NCI-H1436 (cell line): ENCODE measurements around the gene RRAD.
A peak's percentile ranks its signal among the peaks of the same experiment; 100 is the strongest.

Experiments used
- DNase-seq: peaks from one replicate; lab custom pipeline; 2025; lab: John Stamatoyannopoulos, UW

Gene RRAD

DNA sequence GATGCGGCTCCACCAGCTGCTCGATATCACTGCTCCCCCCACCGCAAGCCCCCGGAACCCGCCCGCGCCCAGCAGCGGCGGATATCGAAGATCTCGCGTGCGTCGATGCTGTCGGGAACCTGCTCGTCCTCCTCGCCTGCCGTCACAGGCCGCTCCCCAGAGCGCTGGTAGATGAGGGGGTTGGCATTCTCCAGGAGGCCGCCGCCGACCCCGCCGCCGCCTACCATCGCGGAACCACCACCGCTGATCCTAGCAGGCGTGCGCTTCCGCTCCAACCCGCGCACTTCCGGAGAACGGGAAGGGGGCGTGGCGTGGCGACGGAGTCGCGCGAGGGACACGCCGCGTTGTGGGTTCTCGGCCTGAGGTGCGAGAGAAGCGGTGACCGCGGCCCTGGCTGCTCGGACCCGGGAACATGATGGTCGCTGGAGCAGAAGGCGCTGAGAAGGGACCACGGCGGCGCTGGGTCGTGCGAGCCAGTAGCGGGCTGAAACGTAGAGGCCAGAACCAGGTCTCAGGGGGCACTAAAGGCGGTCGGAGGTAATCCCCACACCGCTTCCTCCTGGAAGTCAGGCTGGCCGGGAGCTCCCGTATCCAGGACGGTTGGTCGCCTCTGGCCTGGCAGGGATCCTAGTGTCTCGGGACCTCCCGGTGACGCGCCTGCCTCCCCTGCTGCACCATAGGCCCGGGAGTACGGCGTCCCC lies 9.0 kb upstream of the RRAD start, which contains the start of gene CIAO2B:
Gene CIAO2B, minus strand, starts transcription at position 265 of the 701 bp plus-strand sequence. Its CDS starts 38 bp downstream, at position 227.
- DNase-seq, result peak; percentile 80

DNA sequence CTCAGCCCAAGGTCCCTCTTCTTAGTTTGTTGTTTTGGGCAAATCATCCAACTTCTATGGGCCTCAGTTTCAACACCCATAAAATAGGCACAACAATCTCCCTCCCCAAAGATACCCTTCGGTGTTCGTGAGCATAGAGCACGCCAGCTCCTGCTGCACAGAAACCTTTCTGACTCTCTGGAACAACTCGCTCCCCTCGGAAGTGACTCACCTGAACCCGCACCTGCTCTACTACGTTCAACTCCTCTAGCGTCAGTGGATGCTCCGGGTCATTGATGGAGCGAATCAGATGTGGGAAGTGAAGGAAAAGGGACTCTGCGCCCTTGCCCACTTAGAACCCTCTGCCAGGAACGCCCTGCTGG lies 8.4 kb upstream of the RRAD start:
- no peak for DNase-seq

GRCh38 chr16:66932076-66932475 lies 6.7 kb upstream of the RRAD start:
- DNase-seq, result no peak

DNA sequence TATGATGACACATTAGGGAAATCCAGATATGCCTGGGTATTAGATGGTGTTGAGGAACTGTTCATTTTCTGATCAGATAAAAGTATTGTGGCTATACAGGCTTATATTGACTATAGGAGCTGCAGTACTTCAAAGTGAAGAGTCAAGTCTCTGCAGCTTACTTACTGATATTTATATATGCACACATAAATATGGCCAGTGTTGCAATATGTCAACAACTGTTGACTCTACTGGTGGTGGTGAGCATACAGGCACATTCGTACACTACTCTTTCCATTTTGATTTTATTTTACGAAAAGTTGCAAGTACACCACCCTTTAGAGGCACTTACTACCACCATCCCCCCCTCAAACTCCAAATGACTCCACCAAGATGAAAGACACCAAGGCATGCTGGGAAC lies 6.3 kb upstream of the RRAD start:
- DNase-seq, result no peak

GRCh38 chr16:66930189-66930588 lies 4.9 kb upstream of the RRAD start:
- no peak for DNase-seq

- DNase-seq, result no peak
Measured at GRCh38 chr16:66928702-66929388, 3.5 kb upstream of the RRAD start.

- no peak for DNase-seq
Measured at GRCh38 chr16:66927918-66928649, 2.7 kb upstream of the RRAD start.

DNA sequence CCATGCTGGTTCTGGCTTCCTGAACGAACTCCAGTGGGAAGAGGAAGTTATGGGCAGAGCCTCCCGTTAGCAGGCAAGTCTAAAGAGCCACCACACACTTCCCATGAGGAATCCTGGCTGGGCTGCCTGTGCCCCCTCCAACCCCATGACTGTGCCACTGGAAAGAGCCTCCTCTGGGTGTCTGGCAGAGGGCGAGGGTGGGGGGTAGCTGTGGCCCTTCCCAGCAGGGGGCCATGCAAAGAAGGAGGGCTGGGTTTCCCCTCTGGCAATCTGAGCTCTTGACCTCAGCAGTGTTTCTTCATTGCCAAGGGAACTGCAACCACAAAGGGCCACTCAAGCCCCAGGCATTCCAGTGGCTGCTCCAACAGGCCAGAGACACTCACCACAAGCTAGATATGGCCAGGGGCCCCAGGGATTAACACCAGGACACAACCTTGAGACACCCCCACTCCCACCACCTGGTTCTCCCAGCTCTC lies 1.7 kb upstream of the RRAD start:
- DNase-seq, result no peak

- DNase-seq, result no peak
Measured at GRCh38 chr16:66926171-66926947, 1.0 kb upstream of the RRAD start.

DNA sequence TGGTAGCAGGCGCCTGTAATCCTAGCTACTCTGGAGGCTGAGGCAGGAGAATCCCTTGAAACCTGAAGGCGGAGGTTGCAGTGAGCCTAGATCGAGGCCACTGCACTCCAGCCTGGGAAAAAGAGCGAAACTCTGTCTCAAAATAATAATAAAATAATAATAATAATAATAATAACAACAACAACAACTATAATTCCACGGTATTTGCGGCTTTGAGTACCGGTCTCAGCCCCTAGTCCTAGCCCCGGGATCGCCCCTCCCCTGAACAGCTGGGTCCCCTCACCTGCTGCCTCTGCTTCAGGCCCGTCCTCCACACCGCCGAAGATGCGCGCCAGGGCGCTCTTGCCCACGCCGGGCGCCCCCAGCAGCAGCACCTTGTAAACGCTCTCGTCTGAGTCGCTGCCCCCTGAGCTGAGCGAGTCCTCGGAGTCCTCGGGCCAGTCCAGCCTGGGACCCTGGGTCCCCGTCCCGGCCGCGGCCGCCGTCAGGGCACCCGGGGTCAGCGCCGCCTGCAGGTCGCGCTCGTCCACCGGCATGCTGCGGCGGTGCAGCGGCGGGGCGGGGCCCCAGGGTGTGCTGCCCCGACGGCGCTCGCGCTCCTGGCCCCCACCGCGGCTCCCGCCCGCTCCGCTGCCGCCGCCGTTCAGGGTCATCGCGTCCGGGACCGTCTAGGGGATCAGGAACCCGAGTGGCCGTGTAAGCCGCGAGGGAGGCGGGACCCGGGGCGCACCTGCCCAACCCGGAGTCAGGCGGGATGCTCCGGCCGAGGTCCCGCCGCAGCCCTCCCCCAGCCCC lies 611 bp downstream of the RRAD start:
- no peak for DNase-seq

DNA sequence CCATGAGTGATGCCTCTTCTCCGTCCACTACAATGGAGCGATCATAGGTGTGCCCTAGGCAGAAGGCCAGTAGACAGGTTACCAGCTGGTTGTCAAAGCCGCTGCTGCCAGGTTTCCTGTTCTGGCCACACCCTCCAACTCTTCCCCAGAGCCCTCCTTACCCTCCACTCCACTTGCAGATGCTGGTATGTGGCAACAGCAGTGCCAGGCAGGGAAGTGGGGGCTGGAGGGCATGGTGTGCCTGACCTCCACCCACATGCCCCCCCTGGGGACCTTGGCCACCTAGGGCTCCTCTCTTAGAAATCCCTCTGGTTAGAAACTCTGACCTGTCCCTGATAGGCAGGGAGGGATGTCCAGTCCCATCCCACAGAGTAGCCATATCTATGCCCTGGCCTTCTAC lies 1.5 kb downstream of the RRAD start:
- DNase-seq, result no peak

DNA sequence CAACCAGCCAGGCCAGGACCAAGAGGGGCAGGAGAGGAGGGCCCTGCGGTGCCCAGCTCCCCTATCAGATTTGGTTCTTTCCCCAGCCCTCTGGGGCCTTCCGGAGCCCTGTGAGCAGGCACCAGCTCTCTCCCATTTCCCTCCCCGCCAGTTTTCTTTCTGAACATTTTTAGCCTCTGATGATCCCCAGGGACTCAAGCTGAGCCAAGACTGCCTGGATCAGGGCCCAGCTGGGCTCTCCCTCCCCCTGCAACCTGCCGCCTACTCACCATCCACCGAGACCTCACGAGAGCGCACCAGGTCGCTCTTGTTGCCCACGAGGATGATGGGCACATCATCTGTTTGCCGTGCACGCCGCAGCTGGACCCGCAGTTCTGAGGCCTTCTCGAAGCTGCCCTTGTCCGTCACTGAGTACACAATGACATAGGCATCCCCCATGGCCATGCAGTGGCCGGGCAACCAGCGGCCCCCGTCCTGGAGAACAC lies 2.0 kb downstream of the RRAD start:
- peak; percentile 60 for DNase-seq

- no peak for DNase-seq
Measured at GRCh38 chr16:66921729-66922450, 3.4 kb downstream of the RRAD start.

DNA sequence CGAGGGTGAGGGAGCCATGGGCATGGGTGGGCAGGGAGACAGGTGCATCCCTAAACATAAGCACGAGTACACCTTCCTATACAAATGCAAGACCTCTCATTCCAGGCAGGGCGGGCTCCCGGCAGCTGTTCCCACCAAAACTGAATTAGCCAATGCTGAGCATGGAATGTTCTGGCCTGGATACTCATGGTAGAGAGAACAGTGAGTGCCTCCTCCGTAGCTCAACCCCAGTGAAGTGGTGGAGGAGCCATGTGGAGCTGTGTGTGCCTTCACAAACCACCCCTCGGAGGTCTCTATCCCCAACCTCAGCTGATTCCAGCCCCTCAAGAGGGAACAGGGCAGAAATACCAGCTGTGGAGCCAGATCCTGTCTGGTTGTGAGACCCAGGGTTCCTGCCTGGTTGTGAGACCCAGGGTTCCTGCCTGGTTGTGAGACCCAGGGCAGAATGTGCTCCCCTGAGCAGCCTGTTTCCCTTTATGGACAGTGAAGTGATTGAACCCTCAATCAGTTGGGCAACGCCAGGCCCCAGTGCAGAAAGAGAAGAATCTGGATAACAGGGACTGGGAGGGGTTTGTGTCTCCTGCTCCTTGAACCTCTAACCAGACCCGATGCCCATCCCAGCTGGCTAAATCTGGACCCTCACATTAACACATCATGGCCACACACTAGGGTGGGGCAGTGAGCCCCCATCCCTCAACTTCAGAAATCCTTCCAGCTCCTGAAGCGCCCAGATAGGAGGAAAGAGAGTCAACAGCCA lies 4.2 kb downstream of the RRAD start:
- no peak for DNase-seq

- no peak for DNase-seq
Measured at GRCh38 chr16:66920299-66920590, 5.1 kb downstream of the RRAD start.

GRCh38 chr16:66919569-66920298 lies 5.6 kb downstream of the RRAD start:
- no peak for DNase-seq

DNA sequence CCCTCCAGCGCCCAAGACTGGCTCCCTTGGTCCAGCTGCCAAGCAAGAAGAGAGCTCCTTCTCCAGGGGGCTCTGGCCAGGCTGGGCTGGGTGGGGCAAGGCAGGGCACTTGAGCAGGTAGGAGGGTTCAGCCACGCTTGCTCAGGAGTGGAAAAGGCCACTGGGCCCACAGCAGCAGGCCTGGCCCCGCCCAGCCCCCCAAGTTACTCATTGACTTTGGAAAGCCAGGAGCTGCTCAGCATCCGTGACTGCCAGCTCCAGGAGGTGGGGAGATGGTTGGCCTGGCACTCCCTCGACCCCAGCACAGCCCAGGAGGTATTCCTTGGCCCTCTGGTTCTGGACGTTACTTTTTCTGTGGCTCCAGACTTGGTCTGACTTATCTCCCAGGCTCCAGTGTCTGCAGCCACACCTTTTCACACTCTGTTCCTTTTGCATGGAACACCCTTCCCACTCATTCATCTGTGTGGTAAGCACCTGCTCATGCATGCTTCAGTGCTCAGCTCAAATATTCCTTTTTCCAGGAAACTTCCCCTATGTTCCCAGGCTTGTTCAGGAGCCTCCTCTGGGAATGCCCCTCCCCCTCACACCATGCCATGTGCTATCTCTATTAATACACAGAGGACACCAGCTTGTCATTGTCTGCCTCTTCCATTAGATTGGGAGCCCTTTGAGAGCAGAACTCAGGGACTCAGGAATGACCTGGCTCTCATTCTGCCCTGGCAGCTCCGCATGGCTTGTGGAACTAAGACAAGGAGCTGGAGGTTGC lies 6.3 kb downstream of the RRAD start, which contains the start of gene CDH16:
Gene CDH16, minus strand, starts transcription at position 83 of the 766 bp plus-strand sequence. CDS start 820 bp downstream, outside the sequence.
- DNase-seq, result no peak

DNA sequence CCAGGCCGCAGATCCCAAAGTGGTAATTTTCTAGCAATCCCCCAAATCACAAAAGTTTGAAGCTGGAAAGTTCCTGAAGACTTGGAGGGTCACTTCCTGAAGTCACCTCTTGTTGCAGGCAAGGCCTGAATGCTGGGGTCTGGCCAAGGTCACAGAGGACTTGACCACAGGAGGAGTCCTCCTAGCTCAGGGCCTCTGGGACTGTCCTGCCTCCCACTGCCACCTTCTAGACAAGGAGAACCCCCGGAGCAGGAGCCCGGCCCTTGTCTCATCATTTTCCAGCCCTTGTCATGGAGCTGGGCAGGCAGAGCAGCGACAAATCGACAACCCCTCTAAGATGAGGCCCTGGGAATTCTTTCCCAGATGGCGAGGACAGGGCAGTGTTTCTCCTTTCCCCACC lies 7.0 kb downstream of the RRAD start:
- no peak for DNase-seq
